ENCODE measurements around the gene ADAMTS15.

Gene ADAMTS15

DNA sequence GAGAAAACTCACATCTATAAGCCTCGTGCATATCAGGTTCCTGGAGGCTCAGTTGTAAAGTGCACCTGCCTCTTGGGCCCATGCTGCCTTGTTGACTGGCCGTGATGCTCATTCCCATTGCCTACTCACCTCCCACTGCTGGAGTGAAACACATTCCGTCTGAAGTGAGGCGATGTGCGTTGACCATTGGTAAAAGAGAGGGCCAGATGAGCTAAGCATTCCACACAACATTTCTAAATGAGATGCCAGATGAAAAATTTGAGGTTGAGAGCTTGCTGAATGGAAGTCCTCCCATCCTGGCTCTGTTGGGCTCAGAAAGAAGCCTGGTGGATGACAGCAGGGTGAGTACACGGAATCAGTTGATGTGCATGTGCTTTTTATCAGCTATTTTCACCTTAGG lies 8.6 kb upstream of the ADAMTS15 start:
- no peak for DNase-seq (ENCODE audit: low spot score)
- in situ Hi-C loops (cut with MboI; ENCODE audit: low sequenced_read_pairs, unreplicated experiment), result loop anchor here (10.0 kb wide), 1 partner anchor 425 kb away; no protein-coding TSS in a partner anchor
- TF ChIP-seq, protein P1, sequence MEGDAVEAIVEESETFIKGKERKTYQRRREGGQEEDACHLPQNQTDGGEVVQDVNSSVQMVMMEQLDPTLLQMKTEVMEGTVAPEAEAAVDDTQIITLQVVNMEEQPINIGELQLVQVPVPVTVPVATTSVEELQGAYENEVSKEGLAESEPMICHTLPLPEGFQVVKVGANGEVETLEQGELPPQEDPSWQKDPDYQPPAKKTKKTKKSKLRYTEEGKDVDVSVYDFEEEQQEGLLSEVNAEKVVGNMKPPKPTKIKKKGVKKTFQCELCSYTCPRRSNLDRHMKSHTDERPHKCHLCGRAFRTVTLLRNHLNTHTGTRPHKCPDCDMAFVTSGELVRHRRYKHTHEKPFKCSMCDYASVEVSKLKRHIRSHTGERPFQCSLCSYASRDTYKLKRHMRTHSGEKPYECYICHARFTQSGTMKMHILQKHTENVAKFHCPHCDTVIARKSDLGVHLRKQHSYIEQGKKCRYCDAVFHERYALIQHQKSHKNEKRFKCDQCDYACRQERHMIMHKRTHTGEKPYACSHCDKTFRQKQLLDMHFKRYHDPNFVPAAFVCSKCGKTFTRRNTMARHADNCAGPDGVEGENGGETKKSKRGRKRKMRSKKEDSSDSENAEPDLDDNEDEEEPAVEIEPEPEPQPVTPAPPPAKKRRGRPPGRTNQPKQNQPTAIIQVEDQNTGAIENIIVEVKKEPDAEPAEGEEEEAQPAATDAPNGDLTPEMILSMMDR (IDR thresholded peaks at IDR 0.05; ENCODE audit: borderline replicate concordance, control extremely low read depth, extremely low read depth, insufficient read depth, missing control alignments), result no peak

DNA sequence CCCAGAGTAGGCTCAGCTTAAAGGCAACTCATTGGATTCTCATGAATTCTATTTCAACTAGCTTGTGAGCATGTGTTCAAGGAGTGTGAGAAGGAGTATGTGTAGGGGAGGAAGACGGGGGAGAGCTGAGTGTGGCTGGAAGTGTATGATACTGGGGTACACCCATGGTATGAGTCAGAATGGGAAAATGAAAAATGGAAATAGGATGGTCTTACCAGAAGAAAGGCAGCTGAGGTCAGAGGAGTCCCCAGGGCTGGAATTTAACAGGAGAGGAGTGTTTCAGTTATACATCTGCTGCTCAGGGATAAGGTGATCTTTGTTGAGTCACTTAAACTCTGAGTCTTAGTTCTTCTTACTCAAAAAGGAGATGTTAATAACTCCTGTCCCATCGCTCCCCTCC lies 6.7 kb upstream of the ADAMTS15 start:
- in situ Hi-C loops (cut with MboI; ENCODE audit: low sequenced_read_pairs, unreplicated experiment), result no loop called here
- no peak for DNase-seq (ENCODE audit: low spot score)
- TF ChIP-seq, protein P1 (IDR thresholded peaks at IDR 0.05; ENCODE audit: borderline replicate concordance, control extremely low read depth, extremely low read depth, insufficient read depth, missing control alignments), result no peak

GRCh38 chr11:130442737-130443136 lies 5.7 kb upstream of the ADAMTS15 start:
- in situ Hi-C loops (cut with MboI; ENCODE audit: low sequenced_read_pairs, unreplicated experiment), result no loop called here

DNA sequence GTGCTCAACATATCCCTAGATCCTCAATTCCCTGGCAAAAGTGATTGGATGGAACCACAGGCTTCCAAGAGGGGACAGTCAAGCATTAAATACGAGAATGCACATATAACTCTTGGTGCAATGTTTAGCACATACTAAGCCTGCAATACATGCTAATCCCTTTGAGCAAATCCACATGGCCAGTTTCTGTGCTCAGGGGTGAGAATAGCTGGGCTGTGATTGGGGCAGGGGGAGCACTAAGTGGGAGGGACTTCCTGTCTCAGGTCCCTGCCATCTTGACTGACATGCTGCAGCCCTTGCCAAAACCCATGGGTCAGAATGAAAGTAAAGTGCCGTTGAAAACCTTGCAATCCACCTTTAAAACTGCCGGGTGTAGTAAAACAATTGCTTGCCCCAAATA lies 2.7 kb upstream of the ADAMTS15 start:
- in situ Hi-C loops (cut with MboI; ENCODE audit: low sequenced_read_pairs, unreplicated experiment), result no loop called here
- TF ChIP-seq, protein P1 (IDR thresholded peaks at IDR 0.05; ENCODE audit: borderline replicate concordance, control extremely low read depth, extremely low read depth, insufficient read depth, missing control alignments), result no peak
- DNase-seq (ENCODE audit: low spot score), result no peak

More at GRCh38 chr11:130442737-130443136, 5.7 kb upstream of the ADAMTS15 start:
- TF ChIP-seq, protein P1 (IDR thresholded peaks at IDR 0.05; ENCODE audit: borderline replicate concordance, control extremely low read depth, extremely low read depth, insufficient read depth, missing control alignments), result no peak
- DNase-seq (ENCODE audit: low spot score), result no peak

DNA sequence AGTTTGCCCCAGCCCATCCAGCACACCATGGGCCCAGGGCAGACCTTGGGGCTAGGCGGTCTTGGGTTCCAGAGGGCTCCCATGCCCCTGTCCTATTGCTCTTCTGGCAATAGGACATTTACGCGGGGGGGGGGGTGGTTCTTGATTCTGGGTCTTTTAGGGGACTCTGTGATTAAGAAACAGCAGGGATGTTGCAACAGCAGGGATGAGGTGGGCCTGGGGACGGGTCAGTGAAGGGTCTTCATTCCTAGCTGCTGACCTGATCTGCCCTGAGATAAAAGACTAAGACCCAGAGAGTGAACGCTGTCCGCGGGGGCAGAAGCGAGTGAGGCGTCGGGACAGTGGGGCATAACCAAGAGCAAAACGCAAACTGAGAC lies 418 bp upstream of the ADAMTS15 start:
- DNase-seq (ENCODE audit: low spot score), result no peak
- in situ Hi-C loops (cut with MboI; ENCODE audit: low sequenced_read_pairs, unreplicated experiment), result no loop called here
- TF ChIP-seq, protein P1 (IDR thresholded peaks at IDR 0.05; ENCODE audit: borderline replicate concordance, control extremely low read depth, extremely low read depth, insufficient read depth, missing control alignments), result no peak

- in situ Hi-C loops (cut with MboI; ENCODE audit: low sequenced_read_pairs, unreplicated experiment), result no loop called here
- TF ChIP-seq, protein P1 (IDR thresholded peaks at IDR 0.05; ENCODE audit: borderline replicate concordance, control extremely low read depth, extremely low read depth, insufficient read depth, missing control alignments), result no peak
Observed at GRCh38 chr11:130449310-130449990, 1.0 kb downstream of the ADAMTS15 start.

More at GRCh38 chr11:130449310-130449990, 1.0 kb downstream of the ADAMTS15 start:
- no peak for DNase-seq (ENCODE audit: low spot score)

Measured in GM13976 (cell line).